GM18909 (cell line): ENCODE data around the gene DLX3.

Source experiments
- ATAC-seq: cut with Tn5 transposase; IDR thresholded peaks from one replicate; pipeline ENCODE4 v1.9.1; 2021; ENCODE audit warnings: mild to moderate bottlenecking; ENCODE audit not compliant: unreplicated experiment, poor library complexity

Gene DLX3

DNA sequence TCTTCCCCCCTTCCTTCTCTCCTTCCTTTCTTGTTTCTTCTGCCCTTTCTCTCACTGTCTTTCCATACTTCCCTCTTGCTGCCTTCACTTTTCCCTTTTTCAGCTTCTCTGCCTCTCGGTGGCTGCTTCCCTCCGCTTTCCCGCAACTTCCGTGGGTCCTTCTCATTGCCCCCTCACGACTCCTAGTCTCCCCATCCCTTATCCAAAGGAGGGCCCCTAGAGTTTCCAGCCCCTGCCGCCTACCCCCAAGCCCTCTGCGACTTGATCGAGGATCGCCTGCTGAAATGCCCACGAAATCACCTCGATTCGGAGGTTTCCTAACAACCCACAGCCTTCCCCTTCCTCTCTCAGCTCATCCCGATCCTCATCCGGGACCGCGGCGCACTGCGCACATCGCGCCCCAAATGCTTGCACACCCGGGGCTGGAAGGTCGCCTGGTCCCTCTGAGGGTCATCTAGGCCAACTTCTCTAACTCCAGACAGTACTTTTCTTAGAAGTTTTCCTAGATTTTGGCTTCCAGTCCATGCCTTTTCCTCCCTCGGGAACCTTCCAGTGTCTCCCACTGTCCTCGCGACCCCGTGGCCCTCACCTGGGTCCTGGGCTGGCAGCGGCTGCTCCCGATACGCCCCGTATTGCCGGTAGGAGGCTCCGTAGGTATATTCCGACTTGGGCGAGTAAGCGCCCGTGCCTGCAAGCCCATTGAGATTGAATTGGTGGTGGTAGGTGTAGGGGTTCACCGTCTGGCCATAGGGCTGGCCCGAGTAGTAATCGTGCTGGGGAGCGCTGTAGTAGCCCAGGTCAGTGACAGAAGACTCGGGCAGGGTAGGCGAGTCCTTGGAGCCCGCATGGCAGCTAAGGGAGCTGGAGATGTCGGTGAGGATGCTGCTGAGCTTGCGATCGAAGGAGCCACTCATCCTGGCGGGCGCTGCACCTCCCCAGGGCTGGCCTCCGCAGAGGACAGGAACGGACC, 654 bp downstream of the DLX3 start:
- ATAC-seq, result no peak

DNA sequence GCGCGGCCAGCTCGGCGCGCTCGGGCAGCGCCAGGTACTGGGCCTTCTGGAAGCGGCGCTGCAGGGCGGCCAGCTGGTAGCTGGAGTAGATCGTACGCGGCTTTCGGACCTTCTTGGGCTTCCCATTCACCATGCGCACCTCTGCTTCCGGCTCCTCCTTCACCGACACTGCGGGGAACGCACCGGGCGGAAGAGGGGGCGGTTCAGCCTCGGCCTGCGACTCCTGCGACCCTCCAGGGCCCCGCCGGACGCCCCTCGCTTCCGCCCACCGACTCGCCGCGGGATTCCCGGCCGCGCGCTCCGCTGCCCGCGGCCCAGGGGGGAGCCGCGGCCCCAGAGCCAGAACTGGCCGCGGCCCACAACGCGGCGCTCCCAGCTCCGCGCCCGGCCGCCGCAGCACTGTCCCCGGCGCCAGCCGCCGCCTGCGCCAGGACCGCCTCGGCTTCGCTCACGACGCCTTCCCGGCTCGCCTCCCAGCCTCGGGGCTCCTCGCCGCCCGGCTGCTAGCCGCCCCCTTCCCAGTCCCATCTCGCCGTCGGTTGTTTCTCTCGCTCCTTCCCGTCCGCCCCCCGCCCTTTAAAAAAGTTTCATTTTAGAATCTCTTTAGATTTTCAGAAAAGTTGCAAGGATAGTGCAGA, 1.5 kb downstream of the DLX3 start:
- no peak for ATAC-seq

DNA sequence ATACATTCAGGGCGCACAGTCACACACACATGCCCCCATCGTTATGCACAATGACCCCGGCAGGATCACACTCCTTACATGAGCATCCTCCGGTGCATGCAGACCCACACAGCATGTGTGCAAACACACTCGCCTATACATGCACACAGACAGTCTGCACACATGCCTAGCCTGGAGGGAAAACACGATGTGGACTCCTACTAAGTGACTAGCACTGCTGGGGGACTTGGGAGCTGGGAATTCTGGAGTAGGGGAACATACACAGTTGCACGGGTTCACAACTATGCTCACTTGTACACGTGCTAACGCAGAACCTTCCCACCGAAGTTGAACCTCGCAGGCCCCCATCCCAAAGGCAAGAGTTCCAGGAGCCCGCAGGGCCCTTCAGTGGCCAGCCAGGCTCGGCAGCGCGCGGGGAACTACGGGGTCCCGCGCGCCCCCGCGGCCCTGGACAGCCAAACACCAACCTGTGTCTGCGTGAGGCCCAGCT, 2.0 kb downstream of the DLX3 start:
- ATAC-seq, result no peak

DNA sequence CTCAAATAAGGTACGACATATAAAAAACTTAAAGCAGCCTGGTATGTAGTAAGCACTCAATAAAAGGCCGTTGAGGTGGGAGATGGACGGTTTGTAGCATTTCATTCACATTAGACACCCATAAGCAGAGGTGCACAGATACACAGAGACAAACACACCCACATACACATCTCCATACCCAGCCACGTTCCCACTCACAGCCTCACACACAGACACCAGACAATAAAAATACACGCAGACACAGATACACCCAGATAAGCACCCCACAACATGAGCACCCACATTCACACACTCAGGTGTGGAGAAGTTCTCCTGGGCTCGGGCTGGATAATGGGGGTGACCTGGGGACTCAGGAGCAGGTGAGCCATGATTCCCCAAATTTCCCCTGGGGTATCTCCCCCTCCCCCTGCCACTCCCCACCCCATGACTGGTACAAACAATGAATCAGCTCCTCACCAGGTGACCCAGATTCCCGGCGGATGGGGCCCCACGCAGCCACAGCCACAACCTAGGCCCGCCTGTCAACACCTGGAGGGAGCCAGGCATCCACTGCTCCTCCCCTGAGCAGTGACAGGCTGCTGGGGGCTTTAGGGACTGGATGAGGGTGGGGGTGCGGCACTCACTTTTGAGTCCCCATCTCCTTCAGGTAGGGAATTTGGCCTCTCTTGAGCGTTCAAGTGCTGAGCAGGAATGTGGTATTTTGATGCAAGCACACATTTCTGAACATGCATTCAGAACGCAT, 2.7 kb downstream of the DLX3 start:
- no peak for ATAC-seq

DNA sequence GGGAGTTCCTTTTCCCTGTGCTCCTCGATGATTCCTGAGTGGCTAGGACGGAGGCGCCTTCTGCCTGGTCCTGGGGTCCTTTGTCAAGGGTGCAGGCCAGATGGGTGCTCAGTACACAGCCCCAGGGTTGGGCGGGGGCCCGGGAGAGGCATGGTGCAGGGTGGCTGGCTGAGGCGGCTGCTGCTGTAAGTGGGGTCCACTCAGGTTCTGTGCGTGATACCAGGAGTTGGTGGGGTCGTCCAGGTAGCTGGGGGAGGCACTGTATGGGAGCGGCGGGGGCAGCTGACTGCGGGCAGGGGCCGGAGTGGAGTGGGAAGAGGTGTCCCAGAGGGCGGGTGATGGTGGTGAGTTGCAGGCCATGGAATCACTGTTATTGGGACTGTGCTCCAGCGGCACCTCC, 3.6 kb downstream of the DLX3 start:
- no peak for ATAC-seq

DNA sequence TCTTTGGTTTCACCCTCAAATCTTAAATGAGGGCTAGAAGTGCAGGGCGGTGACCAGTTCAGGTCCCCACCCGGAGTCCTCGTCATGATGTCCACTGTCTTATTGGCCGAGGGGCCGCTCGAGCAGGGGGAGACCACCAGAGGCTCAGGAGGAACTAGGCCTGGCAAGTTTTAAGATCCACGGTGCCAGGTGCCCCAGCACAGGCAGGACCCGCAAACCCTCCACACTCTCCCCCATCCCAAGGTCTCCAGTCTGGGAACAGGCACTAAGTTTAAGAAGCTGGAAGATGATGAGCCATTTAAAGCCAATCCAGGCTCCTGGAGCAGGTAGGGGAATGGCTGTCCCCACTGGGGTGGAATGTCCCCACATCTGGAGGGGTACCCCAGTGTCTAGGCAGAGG, 4.1 kb downstream of the DLX3 start:
- no peak for ATAC-seq

DNA sequence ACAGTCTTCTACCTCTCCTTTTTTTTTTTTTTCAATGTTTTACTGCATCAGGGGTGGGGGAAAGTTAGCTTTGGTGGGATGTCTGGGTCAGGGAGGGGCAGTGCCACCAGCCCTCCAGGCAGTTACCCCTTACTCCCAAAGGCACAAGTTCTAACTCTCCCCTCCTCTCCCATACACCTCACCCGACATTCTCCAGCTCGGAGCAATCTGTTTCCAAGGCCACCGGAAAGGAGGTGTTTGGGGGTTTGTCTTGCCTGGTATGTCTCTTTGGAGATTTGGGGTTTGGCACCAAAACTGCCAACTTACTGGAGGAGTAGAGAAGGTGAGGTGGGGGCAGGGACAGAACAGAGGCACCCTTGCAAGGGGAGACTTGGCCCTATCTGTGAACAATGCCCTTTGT, 4.7 kb downstream of the DLX3 start:
- no peak for ATAC-seq

DNA sequence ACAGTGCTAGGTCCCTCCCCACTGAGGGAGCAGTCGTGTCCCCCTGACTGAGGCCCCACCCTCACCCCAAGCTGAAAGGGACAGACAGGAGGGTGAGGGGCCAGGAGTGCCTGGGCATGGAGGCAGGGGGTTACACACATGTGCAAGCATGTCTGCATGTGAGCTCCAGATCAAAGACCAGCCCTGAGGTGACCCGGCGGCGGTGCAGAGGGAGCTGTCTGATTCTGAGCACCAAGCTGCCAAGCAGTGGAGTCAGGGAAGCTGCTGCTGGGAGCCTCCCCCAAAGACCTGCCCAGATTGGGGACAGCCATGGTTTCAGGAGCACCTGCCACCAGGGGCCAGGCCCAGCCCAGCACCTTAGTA, 5.5 kb downstream of the DLX3 start:
- ATAC-seq, result no peak

DNA sequence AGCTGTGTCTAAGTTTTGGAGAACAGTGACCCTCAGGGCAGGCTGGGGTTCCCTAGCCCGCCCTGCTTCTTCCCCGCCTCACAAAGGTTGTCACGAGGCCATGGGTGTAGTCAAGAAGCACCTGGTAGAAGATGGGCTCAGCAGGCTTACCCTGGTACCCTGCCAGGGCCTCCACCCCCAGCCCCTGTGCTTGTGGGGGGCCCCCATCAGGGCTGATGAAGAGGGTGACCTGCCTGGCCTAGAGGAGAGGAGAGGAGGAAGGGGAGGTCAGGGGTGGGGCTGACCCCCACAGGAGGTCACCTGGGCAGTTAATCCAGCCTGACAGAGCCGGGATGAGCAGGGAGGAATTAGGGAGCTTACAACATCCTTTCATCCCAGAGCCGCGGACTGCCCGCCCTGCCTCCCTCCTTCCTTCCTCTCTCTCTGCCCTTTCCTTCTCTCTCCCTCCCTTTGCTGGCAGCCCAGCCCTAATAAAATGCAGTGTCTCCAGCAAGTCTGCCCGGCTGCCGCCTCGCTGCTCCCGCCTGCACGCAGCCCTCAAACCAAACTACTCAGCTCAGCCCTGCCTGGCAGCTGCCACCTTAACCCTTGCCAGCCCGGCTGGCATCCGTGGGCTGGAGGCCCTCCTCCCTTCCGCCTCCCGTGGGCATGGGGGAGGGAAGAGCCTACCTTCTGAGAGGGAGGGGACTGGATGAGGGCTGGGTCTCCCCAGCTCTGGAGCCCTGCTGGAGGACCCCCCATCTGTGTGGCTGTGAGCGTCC, 7.2 kb downstream of the DLX3 start:
- ATAC-seq, result no peak

DNA sequence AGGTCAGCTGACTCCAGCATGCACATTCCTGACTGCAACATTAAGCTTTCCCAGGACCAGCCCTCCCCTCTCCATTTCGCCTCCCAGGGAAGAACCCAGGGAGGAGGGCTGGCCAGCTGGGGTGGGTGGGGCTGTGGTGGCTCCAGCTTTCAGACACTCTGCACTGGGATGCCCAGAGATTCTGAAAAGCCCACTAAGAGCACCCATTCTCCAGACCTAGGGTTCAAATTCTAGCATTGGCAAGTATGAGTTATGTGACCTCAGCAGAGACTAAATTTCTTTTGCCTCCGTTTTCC, 7.8 kb downstream of the DLX3 start:
- ATAC-seq, result no peak

DNA sequence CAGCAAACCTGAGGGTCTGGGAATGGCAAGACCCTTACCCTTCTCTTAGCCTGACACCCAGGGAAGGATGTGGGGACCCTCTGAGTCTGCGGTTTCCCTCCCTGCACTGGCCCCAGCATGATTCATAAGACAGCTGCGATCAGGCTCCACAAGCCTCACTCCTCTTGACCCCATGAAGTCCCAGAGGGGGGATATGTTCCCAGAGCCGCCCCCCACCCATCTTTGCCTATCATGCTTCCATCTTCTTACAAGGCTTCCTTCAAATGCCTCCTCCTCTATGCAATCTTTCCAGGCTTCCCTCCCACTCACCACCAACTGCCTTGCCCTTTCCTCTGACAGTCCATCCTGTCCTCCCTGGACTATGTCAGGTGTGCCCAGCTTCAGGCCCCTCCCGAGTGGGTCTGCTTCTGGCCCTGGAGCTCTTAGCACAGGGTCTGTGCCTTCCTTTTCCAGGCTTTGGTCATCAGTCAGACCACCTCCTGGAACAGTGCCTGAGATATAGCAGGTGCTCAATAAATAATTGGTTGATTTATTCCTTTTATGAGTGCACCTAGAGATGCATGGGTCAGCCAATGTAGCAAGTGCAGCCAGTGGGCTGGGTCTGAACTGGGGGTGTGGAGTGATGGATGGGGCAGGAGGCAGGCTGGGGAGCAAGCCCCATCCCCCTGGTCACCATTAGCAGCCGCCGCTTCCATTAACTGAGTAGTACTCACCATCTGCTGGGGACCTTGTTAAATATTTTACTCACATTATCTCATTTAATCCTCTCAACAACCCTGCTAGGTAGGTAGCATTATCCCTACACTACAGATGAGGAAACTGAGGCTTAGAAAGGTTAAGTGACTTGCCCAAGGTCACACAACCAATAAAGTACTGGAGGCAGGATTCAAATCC, 8.4 kb downstream of the DLX3 start:
- no peak for ATAC-seq

DNA sequence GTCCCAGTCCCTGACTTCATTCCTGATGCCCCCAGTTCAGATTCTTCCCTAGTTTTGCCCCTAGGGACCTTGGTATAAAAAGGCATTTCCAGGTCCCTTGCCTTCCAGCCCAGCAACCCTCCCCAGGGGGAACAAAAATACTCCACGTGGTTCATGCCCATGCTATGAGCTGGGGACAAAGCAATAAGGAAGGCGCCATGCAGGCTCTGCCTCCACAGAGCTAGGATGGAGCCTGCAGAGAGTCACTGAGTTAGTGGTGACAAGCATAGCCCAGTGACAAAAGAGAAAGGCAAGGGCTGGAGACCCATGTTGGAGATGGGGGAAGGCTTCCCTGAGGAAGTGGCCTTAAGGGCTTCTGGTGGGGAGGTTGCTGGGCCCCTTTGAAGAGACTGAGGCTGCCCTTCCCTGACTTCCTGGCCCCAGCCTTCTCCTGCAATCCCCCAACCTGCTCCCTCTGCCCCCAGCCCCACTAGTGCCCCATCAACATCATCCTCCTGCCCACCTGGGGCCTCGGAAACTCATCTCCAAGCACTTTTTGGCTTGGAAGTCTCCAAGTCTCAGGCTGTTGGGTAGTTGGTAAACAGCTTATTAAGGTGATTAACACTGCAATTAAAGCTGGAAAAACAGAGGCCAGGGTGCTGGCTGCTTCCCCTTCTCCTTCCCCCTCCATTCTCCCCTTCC, 9.6 kb downstream of the DLX3 start:
- no peak for ATAC-seq

DNA sequence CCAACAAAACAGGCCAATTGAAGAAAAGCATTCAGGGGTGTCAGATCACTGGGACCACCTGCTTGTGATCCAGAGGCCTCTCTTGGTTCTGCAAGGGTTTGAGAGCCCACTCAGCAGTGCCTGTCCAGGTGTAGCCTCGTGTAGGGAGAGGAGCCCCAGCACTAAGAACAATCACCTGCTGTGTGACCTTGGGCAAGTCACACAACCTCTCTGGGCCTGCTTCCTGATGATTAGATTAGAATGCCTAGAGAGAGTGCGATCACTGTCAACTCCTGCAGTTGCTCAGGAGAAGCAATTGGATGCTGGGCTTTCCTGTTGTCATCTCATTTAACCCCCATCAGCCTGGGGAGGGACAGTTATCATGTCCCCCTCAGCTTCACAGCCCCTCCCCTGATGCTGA, 10.2 kb downstream of the DLX3 start:
- no peak for ATAC-seq

DNA sequence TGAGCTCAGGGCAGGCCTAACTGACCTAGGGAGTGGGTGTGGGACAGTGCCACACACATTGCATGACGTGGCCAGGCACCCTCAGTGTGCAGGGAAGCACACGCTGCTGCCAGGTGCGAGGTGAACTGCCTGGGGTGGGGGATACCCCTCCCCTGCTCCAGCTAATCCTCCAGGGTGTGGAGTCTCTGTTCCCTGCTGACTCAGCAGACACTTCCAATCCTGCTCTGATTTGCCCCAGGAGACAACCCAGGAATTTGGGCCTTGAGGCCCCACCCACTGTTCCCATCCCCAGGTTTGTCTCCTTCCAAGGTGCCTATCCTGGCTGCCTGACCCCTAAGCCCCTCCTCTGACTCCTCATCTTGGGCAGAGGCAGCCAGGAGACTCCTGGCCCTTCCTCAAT, 10.7 kb downstream of the DLX3 start:
- no peak for ATAC-seq

DNA sequence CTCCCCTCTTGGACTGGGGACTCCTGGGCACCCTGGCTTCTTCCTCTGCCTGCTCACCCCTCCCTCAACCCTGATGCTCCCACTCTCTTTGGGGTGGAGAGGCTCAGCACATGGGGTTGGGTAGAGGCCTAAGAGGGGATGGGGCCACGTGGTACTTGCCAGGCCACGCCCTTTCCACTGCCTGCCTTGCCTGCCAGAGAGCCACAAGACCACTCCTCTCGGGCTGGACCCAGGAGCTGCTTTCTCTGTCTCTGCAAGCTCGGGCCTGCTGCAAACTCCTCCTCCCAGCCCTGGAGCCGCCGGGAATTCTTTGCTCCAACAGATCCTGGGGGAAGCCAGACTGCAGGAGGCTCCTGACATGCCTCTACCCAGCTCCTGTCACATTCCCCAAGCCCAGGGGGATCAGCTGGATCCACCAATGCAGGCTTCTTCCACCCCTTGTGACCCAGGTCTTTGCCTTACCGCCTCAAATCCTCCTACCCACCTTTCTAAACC, 14.3 kb downstream of the DLX3 start:
- ATAC-seq, result no peak

DNA sequence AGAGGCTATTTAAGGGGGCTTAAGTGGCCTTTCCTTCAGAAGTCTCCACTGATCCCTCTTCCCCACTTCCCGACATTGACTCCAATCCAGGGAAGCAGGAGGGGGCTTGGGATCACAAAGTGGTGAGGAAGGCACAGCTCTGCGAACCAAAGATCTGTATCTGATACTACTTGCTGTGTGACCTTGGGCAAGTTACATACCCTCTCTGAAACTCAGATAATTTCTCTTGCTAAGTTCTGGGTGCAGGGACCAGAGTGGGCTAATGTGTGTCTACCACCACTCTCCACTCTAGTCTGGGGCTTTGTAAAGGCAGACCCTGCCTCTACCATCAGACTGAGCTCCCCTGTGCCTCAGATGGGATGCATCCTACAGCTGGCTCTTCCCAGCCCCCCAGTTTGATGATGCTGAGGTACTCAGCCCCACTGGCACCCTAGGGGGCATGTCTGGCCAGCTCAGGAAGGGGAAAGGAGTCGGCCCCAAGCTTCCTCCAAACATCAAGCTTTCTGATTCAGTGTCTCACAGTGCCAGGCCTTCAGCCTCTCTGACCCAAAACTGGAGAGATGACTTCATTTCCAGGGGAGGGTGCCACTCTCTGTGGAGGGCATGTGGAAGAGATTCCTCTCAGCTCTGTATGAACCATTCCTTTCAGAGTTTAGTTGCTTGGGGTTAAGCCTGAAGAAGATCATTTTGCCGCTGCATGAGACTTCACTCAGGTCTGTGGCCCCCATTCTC, 15.1 kb downstream of the DLX3 start:
- ATAC-seq, result no peak

DNA sequence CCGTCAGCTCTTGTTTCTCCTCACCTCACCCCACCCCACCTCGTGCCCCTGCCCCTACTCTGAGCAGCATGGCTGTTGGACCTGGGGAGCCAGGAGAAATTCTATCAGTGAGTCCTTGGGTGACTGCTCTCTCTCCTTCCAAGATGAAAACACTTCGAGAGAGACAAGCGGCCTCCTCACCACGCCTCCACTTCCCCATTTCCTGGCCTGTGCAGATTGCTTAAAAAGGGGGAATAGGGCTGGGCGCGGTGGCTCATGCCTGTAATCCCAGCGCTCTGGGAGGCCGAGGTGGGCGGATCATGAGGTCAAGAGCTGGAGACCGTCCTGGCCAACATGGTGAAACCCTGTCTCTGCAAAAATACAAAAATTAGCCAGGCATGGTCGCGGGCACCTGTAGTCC, 16.5 kb downstream of the DLX3 start:
- no peak for ATAC-seq
